KMS-11 (cell line): ENCODE data around the gene C1orf226.

Source experiments
- H2AFZ ChIP-seq: fragments of 200-600 bp; sonication (generic); 2 replicates; pipeline ENCODE4 v1.6.1; 2016; ENCODE audit warnings: antibody characterized with exemption, mixed run types, low read depth
- H3K27ac ChIP-seq: fragments of 200-600 bp; sonication (generic); 2 replicates; pipeline ENCODE4 v1.6.1; 2016; ENCODE audit warnings: mild to moderate bottlenecking, mixed run types
- H3K27me3 ChIP-seq: fragments of 200-600 bp; sonication (generic); 2 replicates; pipeline ENCODE4 v1.6.1; 2017; ENCODE audit warnings: mild to moderate bottlenecking, low read depth, mixed run types, moderate library complexity; ENCODE audit not compliant: insufficient read depth
- H3K36me3 ChIP-seq: fragments of 200-600 bp; sonication (generic); 2 replicates; pipeline ENCODE4 v1.6.1; 2017; ENCODE audit warnings: mild to moderate bottlenecking, mixed run types; ENCODE audit not compliant: insufficient read depth
- H3K4me1 ChIP-seq: fragments of 200-600 bp; sonication (generic); 2 replicates; pipeline ENCODE4 v1.6.1; 2016; ENCODE audit warnings: mild to moderate bottlenecking, low read depth, mixed run types; ENCODE audit not compliant: poor library complexity, severe bottlenecking
- H3K4me2 ChIP-seq: fragments of 200-600 bp; sonication (generic); 2 replicates; pipeline ENCODE4 v1.7.0; 2016; ENCODE audit warnings: mild to moderate bottlenecking, mixed run types
- H3K4me3 ChIP-seq: fragments of 200-600 bp; sonication (generic); IDR thresholded peaks from 2 replicates; pipeline ENCODE4 v1.6.1; 2017; ENCODE audit warnings: low read depth, low read length, mixed read lengths; ENCODE audit not compliant: insufficient read depth
- H3K79me2 ChIP-seq: fragments of 200-600 bp; sonication (generic); 2 replicates; pipeline ENCODE4 v1.6.1; 2016; ENCODE audit warnings: low read depth, mixed run types; ENCODE audit not compliant: insufficient read depth
- H3K9ac ChIP-seq: fragments of 200-600 bp; sonication (generic); 2 replicates; pipeline ENCODE4 v1.6.1; 2016; ENCODE audit warnings: mild to moderate bottlenecking, mixed run types
- H4K20me1 ChIP-seq: fragments of 200-600 bp; sonication (generic); 2 replicates; pipeline ENCODE4 v1.6.1; 2016; ENCODE audit warnings: mild to moderate bottlenecking, mixed run types; ENCODE audit not compliant: insufficient read depth
- CTCF ChIP-seq: fragments of 200-600 bp; sonication (generic); conservative IDR thresholded peaks from 2 replicates; pipeline ENCODE4 v1.6.1; 2017; ENCODE audit warnings: low read depth, mild to moderate bottlenecking, antibody characterized with exemption, low read length, moderate library complexity, mixed read lengths

Gene C1orf226

DNA sequence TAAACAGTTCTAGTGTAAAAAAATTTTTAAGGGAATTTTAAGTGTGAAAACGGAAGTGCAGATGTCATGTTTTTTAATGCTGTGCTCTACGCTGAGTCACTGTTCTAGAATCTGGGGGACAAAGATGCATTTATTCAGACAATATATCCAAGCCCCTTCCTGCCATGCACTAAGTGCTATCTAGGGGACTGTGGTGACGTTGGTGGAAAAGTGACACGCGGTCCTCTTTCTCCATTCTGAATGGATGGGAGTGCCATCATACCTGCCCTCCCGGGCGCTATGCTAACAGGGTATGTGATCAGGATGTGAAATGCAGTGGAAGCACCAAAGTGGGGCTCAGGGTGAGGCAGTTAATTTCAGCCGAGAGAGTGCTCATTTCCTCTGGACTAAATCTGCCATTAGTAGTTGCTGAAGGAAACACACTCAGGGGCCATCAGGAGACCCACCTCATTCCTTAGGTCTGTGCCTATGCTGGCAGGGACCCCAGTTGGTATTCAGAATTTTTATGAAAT, 6.6 kb downstream of the C1orf226 start:
- H3K9ac ChIP-seq = no peak overlapping the region
- H3K4me1 ChIP-seq = peaks cover 4% of the 10 kb centered on the region
- no peaks in the 10 kb centered on the region for H4K20me1 ChIP-seq
- no peaks in the 10 kb centered on the region for H3K36me3 ChIP-seq
- no peaks in the 10 kb centered on the region for H3K79me2 ChIP-seq
- H3K27me3 ChIP-seq = no peaks in the 10 kb centered on the region
- no peak overlapping the region for H2AFZ ChIP-seq
- no peak overlapping the region for H3K4me2 ChIP-seq
- TF ChIP-seq CTCF = no peak
- H3K27ac ChIP-seq = no peak overlapping the region
- no peak overlapping the region for H3K4me3 ChIP-seq

- Histone ChIP-seq H2AFZ (no peak overlapping the region), H3K4me2 (no peak overlapping the region), H3K36me3 (no peaks in the 10 kb centered on the region), H3K27ac (no peak overlapping the region), H3K79me2 (no peaks in the 10 kb centered on the region), H3K27me3 (no peaks in the 10 kb centered on the region), H4K20me1 (no peaks in the 10 kb centered on the region), H3K9ac (no peak overlapping the region), H3K4me1 (peaks cover 4% of the 10 kb centered on the region), H3K4me3 (no peak overlapping the region)
- no peak for TF ChIP-seq CTCF
These were observed 7.1 kb downstream of the C1orf226 start for GRCh38 chr1:162388615-162389014.

GRCh38 chr1:162389021-162389818, 7.7 kb downstream of the C1orf226 start:
- Histone ChIP-seq H3K27me3 (no peaks in the 10 kb centered on the region), H2AFZ (no peak overlapping the region), H3K4me2 (no peak overlapping the region), H3K4me3 (no peak overlapping the region), H3K4me1 (peaks cover 4% of the 10 kb centered on the region), H3K79me2 (no peaks in the 10 kb centered on the region), H3K9ac (no peak overlapping the region), H3K27ac (no peak overlapping the region), H3K36me3 (no peaks in the 10 kb centered on the region), H4K20me1 (no peaks in the 10 kb centered on the region)
- TF ChIP-seq CTCF = no peak

- Histone ChIP-seq H3K79me2 (no peaks in the 10 kb centered on the region), H3K4me3 (no peak overlapping the region), H3K27ac (no peak overlapping the region), H4K20me1 (no peaks in the 10 kb centered on the region), H3K36me3 (no peaks in the 10 kb centered on the region), H3K4me2 (no peak overlapping the region), H2AFZ (no peak overlapping the region), H3K9ac (no peak overlapping the region), H3K4me1 (peaks cover 4% of the 10 kb centered on the region), H3K27me3 (no peaks in the 10 kb centered on the region)
- TF ChIP-seq CTCF = no peak
These were observed 8.4 kb downstream of the C1orf226 start for GRCh38 chr1:162389971-162390370.
